ENCODE measurements around the gene SDCBP2.

GRCh38 chr20:1267161-1267560, 61.8 kb downstream of the SDCBP2 start:
- TF ChIP-seq CTCF (optimal IDR thresholded peaks at IDR 0.05 in 1 of 3, IDR thresholded peaks at IDR 0.05 in 1 of 3, conservative IDR thresholded peaks at IDR 0.05 in 1 of 3; ENCODE audit: extremely low read depth in 1 of 3, insufficient read depth in 2 of 3, low read length in 3 of 3): no peak
- TF ChIP-seq EZH2 (IDR thresholded peaks at IDR 0.05; ENCODE audit: low read length): no peak

Measured in keratinocyte (primary cell).